ENCODE measurements around the gene ATM.
A peak's percentile ranks its signal among the peaks of the same experiment; 100 is the strongest.

Gene ATM

DNA sequence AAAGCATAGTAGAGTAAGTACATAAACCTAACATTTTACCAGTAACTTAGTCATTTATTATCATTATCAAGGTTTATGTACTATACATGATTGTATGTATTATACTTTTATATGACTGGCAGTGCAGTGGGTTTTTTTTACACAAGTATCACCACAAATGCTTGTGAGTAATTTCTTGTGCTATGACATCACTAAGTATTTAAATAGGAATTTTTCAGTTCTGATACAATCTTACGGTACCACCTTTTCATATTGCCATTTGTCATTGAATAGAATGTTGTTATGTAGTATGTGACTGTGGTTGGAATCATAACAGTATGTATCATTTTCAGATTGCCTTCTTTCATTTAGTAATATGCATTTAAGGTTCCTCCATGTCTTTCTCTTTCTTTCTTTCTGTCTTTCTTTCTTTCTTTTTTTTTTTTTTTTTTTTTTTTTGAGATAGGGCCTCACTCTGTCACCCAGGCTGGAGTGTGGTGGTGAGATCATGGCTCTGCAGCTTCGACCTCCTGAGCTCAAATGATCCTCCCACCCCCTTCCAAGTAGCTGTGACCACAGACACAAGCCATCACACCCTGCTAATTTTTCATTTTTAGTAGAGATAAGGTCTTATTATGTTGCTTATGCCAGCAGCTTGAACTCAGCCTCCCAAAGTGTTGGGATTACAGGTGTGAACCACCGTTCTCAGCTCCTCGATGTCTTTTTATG lies 18.6 kb downstream of the ATM start:
- Histone ChIP-seq H3K9ac (ENCODE audit: low read depth, low read length) (no peak overlapping the region), H3K27ac (ENCODE audit: low read length) (no peak overlapping the region), H3K4me2 (ENCODE audit: insufficient read depth, low read length) (no peak overlapping the region), H3K4me1 (ENCODE audit: insufficient read depth, low read length) (peaks cover 45% of the 10 kb centered on the region), H3K79me2 (ENCODE audit: insufficient read depth, low read length) (peaks cover 12% of the 10 kb centered on the region), H3K27me3 (ENCODE audit: insufficient read depth, low read length, poor library complexity) (no peaks in the 10 kb centered on the region), H3K4me3 (ENCODE audit: low read depth in 1 of 2, low read length in 2 of 2) (no peak overlapping the region), H2AFZ (ENCODE audit: low read depth, low read length) (no peak overlapping the region), H3K9me3 (ENCODE audit: insufficient read depth, low read length, severe bottlenecking) (no peaks in the 10 kb centered on the region), H3K36me3 (ENCODE audit: insufficient read depth, low read length) (peaks cover 49% of the 10 kb centered on the region), H4K20me1 (ENCODE audit: insufficient read depth, low read length) (no peaks in the 10 kb centered on the region)
- DNase-seq, result peak; percentile 31
- TF ChIP-seq EZH2 (IDR thresholded peaks at IDR 0.05; ENCODE audit: borderline replicate concordance, low read depth, low read length, severe bottlenecking), result no peak
- TF ChIP-seq, protein P1, sequence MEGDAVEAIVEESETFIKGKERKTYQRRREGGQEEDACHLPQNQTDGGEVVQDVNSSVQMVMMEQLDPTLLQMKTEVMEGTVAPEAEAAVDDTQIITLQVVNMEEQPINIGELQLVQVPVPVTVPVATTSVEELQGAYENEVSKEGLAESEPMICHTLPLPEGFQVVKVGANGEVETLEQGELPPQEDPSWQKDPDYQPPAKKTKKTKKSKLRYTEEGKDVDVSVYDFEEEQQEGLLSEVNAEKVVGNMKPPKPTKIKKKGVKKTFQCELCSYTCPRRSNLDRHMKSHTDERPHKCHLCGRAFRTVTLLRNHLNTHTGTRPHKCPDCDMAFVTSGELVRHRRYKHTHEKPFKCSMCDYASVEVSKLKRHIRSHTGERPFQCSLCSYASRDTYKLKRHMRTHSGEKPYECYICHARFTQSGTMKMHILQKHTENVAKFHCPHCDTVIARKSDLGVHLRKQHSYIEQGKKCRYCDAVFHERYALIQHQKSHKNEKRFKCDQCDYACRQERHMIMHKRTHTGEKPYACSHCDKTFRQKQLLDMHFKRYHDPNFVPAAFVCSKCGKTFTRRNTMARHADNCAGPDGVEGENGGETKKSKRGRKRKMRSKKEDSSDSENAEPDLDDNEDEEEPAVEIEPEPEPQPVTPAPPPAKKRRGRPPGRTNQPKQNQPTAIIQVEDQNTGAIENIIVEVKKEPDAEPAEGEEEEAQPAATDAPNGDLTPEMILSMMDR (IDR thresholded peaks at IDR 0.05; ENCODE audit: borderline replicate concordance, extremely low read depth, low read length, poor library complexity, severe bottlenecking), result no peak
- ATAC-seq (ENCODE audit: insufficient read depth, low read depth), result no peak

DNA sequence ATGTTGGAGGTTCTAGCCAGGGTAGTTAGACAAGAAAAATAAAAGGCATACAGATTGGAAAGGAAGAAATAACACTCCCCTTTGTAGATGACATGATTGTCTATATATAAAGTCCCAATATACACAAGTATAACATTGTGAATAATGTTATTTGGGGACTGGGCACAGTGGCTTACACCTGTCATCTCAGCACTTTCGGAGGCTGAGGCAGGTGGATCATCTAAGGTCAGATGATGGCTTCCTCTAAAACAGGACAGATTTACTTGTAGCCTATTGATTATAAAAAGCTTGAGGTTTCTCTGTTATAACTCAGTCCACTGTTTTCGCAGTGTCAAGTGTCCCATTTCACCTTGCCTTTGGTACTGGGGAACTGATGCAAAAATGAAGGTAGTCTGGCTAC lies 19.6 kb downstream of the ATM start:
- no peak overlapping the region for H3K27ac ChIP-seq (ENCODE audit: low read length)
- DNase-seq (no peak), ATAC-seq (ENCODE audit: insufficient read depth, low read depth) (no peak)
- H3K9ac ChIP-seq (ENCODE audit: low read depth, low read length), result no peak overlapping the region
- H2AFZ ChIP-seq (ENCODE audit: low read depth, low read length), result no peak overlapping the region
- no peaks in the 10 kb centered on the region for H3K27me3 ChIP-seq (ENCODE audit: insufficient read depth, low read length, poor library complexity)
- TF ChIP-seq, protein P1 (IDR thresholded peaks at IDR 0.05; ENCODE audit: borderline replicate concordance, extremely low read depth, low read length, poor library complexity, severe bottlenecking), result no peak
- no peak for TF ChIP-seq EZH2 (IDR thresholded peaks at IDR 0.05; ENCODE audit: borderline replicate concordance, low read depth, low read length, severe bottlenecking)
- peaks cover 58% of the 10 kb centered on the region for H3K36me3 ChIP-seq (ENCODE audit: insufficient read depth, low read length)
- no peaks in the 10 kb centered on the region for H4K20me1 ChIP-seq (ENCODE audit: insufficient read depth, low read length)
- no peak overlapping the region for H3K4me3 ChIP-seq (ENCODE audit: low read depth in 1 of 2, low read length in 2 of 2)
- H3K4me1 ChIP-seq (ENCODE audit: insufficient read depth, low read length), result peaks cover 35% of the 10 kb centered on the region
- no peaks in the 10 kb centered on the region for H3K9me3 ChIP-seq (ENCODE audit: insufficient read depth, low read length, severe bottlenecking)
- H3K4me2 ChIP-seq (ENCODE audit: insufficient read depth, low read length), result no peak overlapping the region
- peaks cover 12% of the 10 kb centered on the region for H3K79me2 ChIP-seq (ENCODE audit: insufficient read depth, low read length)

DNA sequence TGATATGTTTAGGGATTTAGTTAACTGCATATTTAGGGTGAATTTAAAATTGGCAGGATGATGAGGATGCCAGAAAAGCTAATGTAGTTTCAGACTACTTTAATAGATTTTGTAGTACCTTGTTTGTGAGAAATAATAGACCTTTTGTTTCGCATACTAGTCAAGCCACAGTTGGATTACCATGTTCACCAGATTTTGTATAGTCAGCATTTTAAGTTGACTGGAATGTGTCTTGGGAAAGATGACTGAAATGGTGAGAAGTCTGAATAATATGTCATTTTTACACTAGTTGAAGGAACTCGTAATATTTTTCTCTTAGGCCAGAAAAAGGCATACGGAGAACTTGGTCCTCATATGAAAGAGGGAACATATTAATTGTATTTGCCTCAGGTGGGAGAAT lies 23.4 kb downstream of the ATM start:
- DNase-seq (no peak), ATAC-seq (ENCODE audit: insufficient read depth, low read depth) (no peak)
- no peak overlapping the region for H3K4me2 ChIP-seq (ENCODE audit: insufficient read depth, low read length)
- no peaks in the 10 kb centered on the region for H3K4me1 ChIP-seq (ENCODE audit: insufficient read depth, low read length)
- H3K27me3 ChIP-seq (ENCODE audit: insufficient read depth, low read length, poor library complexity), result no peaks in the 10 kb centered on the region
- peaks cover 77% of the 10 kb centered on the region for H3K36me3 ChIP-seq (ENCODE audit: insufficient read depth, low read length)
- H2AFZ ChIP-seq (ENCODE audit: low read depth, low read length), result no peak overlapping the region
- H3K79me2 ChIP-seq (ENCODE audit: insufficient read depth, low read length), result no peaks in the 10 kb centered on the region
- no peaks in the 10 kb centered on the region for H3K9me3 ChIP-seq (ENCODE audit: insufficient read depth, low read length, severe bottlenecking)
- H3K4me3 ChIP-seq (ENCODE audit: low read depth in 1 of 2, low read length in 2 of 2), result no peak overlapping the region
- TF ChIP-seq EZH2 (IDR thresholded peaks at IDR 0.05; ENCODE audit: borderline replicate concordance, low read depth, low read length, severe bottlenecking), result no peak
- TF ChIP-seq, protein P1 (IDR thresholded peaks at IDR 0.05; ENCODE audit: borderline replicate concordance, extremely low read depth, low read length, poor library complexity, severe bottlenecking), result no peak
- H4K20me1 ChIP-seq (ENCODE audit: insufficient read depth, low read length), result no peaks in the 10 kb centered on the region
- no peak overlapping the region for H3K9ac ChIP-seq (ENCODE audit: low read depth, low read length)
- H3K27ac ChIP-seq (ENCODE audit: low read length), result no peak overlapping the region

Data from DND-41 (cell line).